Neural progenitor cell (in vitro differentiated cells): ENCODE data around the gene CISD1. TPM values are rescaled to one million over a fixed set of nuclear protein-coding genes. Genes with fewer than 3 reads are reported as not detected.

Experiments
- DNase-seq: peaks from one replicate; pipeline ENCODE4 v3.0.0-alpha.2; 2016; ENCODE audit warnings: low spot score
- H2AFZ ChIP-seq: fragments of 200-600 bp; sonication (generic); replicated peaks from 2 replicates; pipeline ENCODE4 v1.6.1; 2016; ENCODE audit warnings: antibody characterized with exemption
- H3F3A ChIP-seq: fragments of 200-600 bp; sonication (generic); 2 replicates; pipeline ENCODE4 v1.6.1; 2016; ENCODE audit warnings: antibody characterized with exemption, low read depth
- H3K27ac ChIP-seq: fragments of 200-600 bp; sonication (generic); 2 replicates; pipeline ENCODE4 v1.5.1; 2016; ENCODE audit warnings: mild to moderate bottlenecking
- H3K27me3 ChIP-seq: fragments of 200-600 bp; sonication (generic); 2 replicates; pipeline ENCODE4 v1.6.1; 2016; ENCODE audit warnings: mild to moderate bottlenecking, moderate library complexity
- H3K36me3 ChIP-seq: fragments of 200-600 bp; sonication (generic); 2 replicates; pipeline ENCODE4 v1.5.1; 2016
- H3K4me1 ChIP-seq: fragments of 200-600 bp; sonication (generic); 2 replicates; pipeline ENCODE4 v1.6.1; 2016; ENCODE audit warnings: mixed run types
- H3K4me2 ChIP-seq: fragments of 200-600 bp; sonication (generic); 2 replicates; pipeline ENCODE4 v1.6.1; 2016
- H3K4me3 ChIP-seq: fragments of 200-600 bp; sonication (generic); 2 replicates; pipeline ENCODE4 v1.5.1; 2016
- H3K79me2 ChIP-seq: fragments of 200-600 bp; sonication (generic); 2 replicates; pipeline ENCODE4 v1.6.1; 2016; ENCODE audit warnings: low read depth
- H3K9ac ChIP-seq: fragments of 200-600 bp; sonication (generic); 2 replicates; pipeline ENCODE4 v1.6.1; 2016
- H3K9me3 ChIP-seq: fragments of 200-600 bp; sonication (generic); 2 replicates; pipeline ENCODE4 v1.5.1; 2016; ENCODE audit warnings: low read depth
- H4K20me1 ChIP-seq: fragments of 200-600 bp; sonication (generic); 2 replicates; pipeline ENCODE4 v1.6.1; 2016; ENCODE audit warnings: low read depth
- H3K27ac Mint-ChIP-seq: 3 replicates; pipeline ENCODE4 v1.8.0; 2021; ENCODE audit warnings: mixed read lengths
- H3K27me3 Mint-ChIP-seq: 2 replicates; pipeline ENCODE4 v1.8.0; 2022; ENCODE audit warnings: low read depth, mild to moderate bottlenecking, inconsistent platforms, moderate library complexity, mixed read lengths; ENCODE audit not compliant: insufficient read depth
- H3K36me3 Mint-ChIP-seq: 3 replicates; pipeline ENCODE4 v1.8.0; 2021; ENCODE audit warnings: mixed read lengths
- H3K4me1 Mint-ChIP-seq: 3 replicates; pipeline ENCODE4 v1.8.0; 2021; ENCODE audit warnings: mixed read lengths
- H3K4me3 Mint-ChIP-seq: 3 replicates; pipeline ENCODE4 v1.8.0; 2021; ENCODE audit warnings: mild to moderate bottlenecking, moderate library complexity, mixed read lengths
- H3K9me3 Mint-ChIP-seq: 3 replicates; pipeline ENCODE4 v1.8.0; 2020; ENCODE audit warnings: mixed read lengths
- CTCF ChIP-seq: fragments of 200-600 bp; sonication (generic); IDR thresholded peaks from 2 replicates; pipeline ENCODE4 v1.5.1; 2017; ENCODE audit warnings: antibody characterized with exemption, mild to moderate bottlenecking
- EZH2 ChIP-seq: fragments of 200-600 bp; sonication (generic); IDR thresholded peaks from 2 replicates; pipeline ENCODE4 v1.6.1; 2017; ENCODE audit warnings: antibody characterized with exemption, mild to moderate bottlenecking, moderate library complexity
- EZH2phosphoT487 ChIP-seq: fragments of 200-600 bp; sonication (generic); IDR thresholded peaks from 2 replicates; pipeline ENCODE4 v1.6.1; 2017; ENCODE audit warnings: antibody characterized with exemption
- total RNA-seq: library from RNA; depleted of rRNA; stranded (reverse); fragments of >200 nt; gene quantifications from 2 replicates; pipeline ENCODE4 v1.2.3, GENCODE V29; 2015; ENCODE audit warnings: low replicate concordance

CISD1 gene
- total RNA-seq, 1 donor from 2014 or later = 27.6 TPM

- H3K27ac ChIP-seq = no peak overlapping the region
- no peak overlapping the region for H3K4me3 Mint-ChIP-seq
- H4K20me1 ChIP-seq = no peaks in the 10 kb centered on the region
- no peaks in the 10 kb centered on the region for H3K4me1 ChIP-seq
- no peaks in the 10 kb centered on the region for H3K9me3 ChIP-seq
- no peak for DNase-seq
- H3K36me3 Mint-ChIP-seq = no peaks in the 10 kb centered on the region
- no peaks in the 10 kb centered on the region for H3K27me3 ChIP-seq
- no peaks in the 10 kb centered on the region for H3K36me3 ChIP-seq
- H3K4me3 ChIP-seq = no peak overlapping the region
- H3K9me3 Mint-ChIP-seq = no peaks in the 10 kb centered on the region
- no peaks in the 10 kb centered on the region for H3K27me3 Mint-ChIP-seq
- no peak overlapping the region for H3K9ac ChIP-seq
- no peak overlapping the region for H3K4me2 ChIP-seq
- no peaks in the 10 kb centered on the region for H3F3A ChIP-seq
- TF ChIP-seq CTCF (no peak), EZH2 (no peak), EZH2phosphoT487 (no peak)
- no peaks in the 10 kb centered on the region for H3K79me2 ChIP-seq
- H2AFZ ChIP-seq = no peak overlapping the region
- H3K27ac Mint-ChIP-seq = no peak overlapping the region
- H3K4me1 Mint-ChIP-seq = peaks cover 2% of the 10 kb centered on the region
Observed at GRCh38 chr10:58311026-58311425, 42.1 kb downstream of the CISD1 start.

- H3K27ac ChIP-seq = no peak overlapping the region
- TF ChIP-seq EZH2 (no peak), CTCF (no peak), EZH2phosphoT487 (no peak)
- no peaks in the 10 kb centered on the region for H3F3A ChIP-seq
- no peaks in the 10 kb centered on the region for H3K36me3 ChIP-seq
- no peaks in the 10 kb centered on the region for H3K9me3 ChIP-seq
- no peak overlapping the region for H2AFZ ChIP-seq
- Mint-ChIP-seq H3K36me3 (no peaks in the 10 kb centered on the region), H3K9me3 (no peaks in the 10 kb centered on the region), H3K4me1 (no peaks in the 10 kb centered on the region), H3K27ac (no peak overlapping the region), H3K4me3 (no peak overlapping the region), H3K27me3 (no peaks in the 10 kb centered on the region)
- no peak for DNase-seq
- H3K4me3 ChIP-seq = no peak overlapping the region
- no peaks in the 10 kb centered on the region for H3K4me1 ChIP-seq
- no peak overlapping the region for H3K4me2 ChIP-seq
- H3K79me2 ChIP-seq = no peaks in the 10 kb centered on the region
- no peaks in the 10 kb centered on the region for H3K27me3 ChIP-seq
- H3K9ac ChIP-seq = no peak overlapping the region
- no peaks in the 10 kb centered on the region for H4K20me1 ChIP-seq
Observed at GRCh38 chr10:58316874-58317273, 47.9 kb downstream of the CISD1 start.

GRCh38 chr10:58318346-58318745 is 49.4 kb downstream of the CISD1 start:
- H3K9me3 ChIP-seq = no peaks in the 10 kb centered on the region
- H3K4me3 Mint-ChIP-seq = no peak overlapping the region
- H3K4me2 ChIP-seq = no peak overlapping the region
- H3K4me1 Mint-ChIP-seq = no peaks in the 10 kb centered on the region
- H3K4me3 ChIP-seq = no peak overlapping the region
- no peak overlapping the region for H3K27ac Mint-ChIP-seq
- no peaks in the 10 kb centered on the region for H3K9me3 Mint-ChIP-seq
- H3K36me3 ChIP-seq = no peaks in the 10 kb centered on the region
- H3K27me3 ChIP-seq = no peaks in the 10 kb centered on the region
- no peaks in the 10 kb centered on the region for H3K79me2 ChIP-seq
- no peaks in the 10 kb centered on the region for H3K36me3 Mint-ChIP-seq
- H3K27ac ChIP-seq = no peak overlapping the region
- no peak for TF ChIP-seq CTCF
- TF ChIP-seq EZH2 = no peak
- no peak for TF ChIP-seq EZH2phosphoT487
- no peaks in the 10 kb centered on the region for H3K27me3 Mint-ChIP-seq
- no peak for DNase-seq
- H3F3A ChIP-seq = no peaks in the 10 kb centered on the region
- peak overlapping the region; percentile 20 for H2AFZ ChIP-seq
- no peak overlapping the region for H3K9ac ChIP-seq
- no peaks in the 10 kb centered on the region for H4K20me1 ChIP-seq
- H3K4me1 ChIP-seq = no peaks in the 10 kb centered on the region

- Histone ChIP-seq H2AFZ (no peak overlapping the region), H3K4me2 (no peak overlapping the region), H3K79me2 (no peaks in the 10 kb centered on the region), H3K36me3 (no peaks in the 10 kb centered on the region), H3K4me1 (no peaks in the 10 kb centered on the region), H3K27ac (no peak overlapping the region), H3K9me3 (no peaks in the 10 kb centered on the region), H3F3A (no peaks in the 10 kb centered on the region), H3K9ac (no peak overlapping the region), H4K20me1 (no peaks in the 10 kb centered on the region), H3K27me3 (no peaks in the 10 kb centered on the region), H3K4me3 (no peak overlapping the region)
- no peak for TF ChIP-seq EZH2
- TF ChIP-seq CTCF = no peak
- no peak for TF ChIP-seq EZH2phosphoT487
- Mint-ChIP-seq H3K27me3 (no peaks in the 10 kb centered on the region), H3K4me3 (no peak overlapping the region), H3K4me1 (no peaks in the 10 kb centered on the region), H3K36me3 (no peaks in the 10 kb centered on the region), H3K9me3 (no peaks in the 10 kb centered on the region), H3K27ac (no peak overlapping the region)
- DNase-seq = no peak
Observed at GRCh38 chr10:58319599-58319998, 50.6 kb downstream of the CISD1 start.
